HFFc6 (cell line): ENCODE data around the gene LMO3. TPM values are rescaled to one million over a fixed set of nuclear protein-coding genes. Genes with fewer than 3 reads are reported as not detected.
A peak's percentile ranks its signal among the peaks of the same experiment; 100 is the strongest.

Source experiments
- DNase-seq: peaks from one replicate; pipeline ENCODE4 v3.0.0-alpha.2; 2018
- H3K27ac Mint-ChIP-seq: 2 replicates; pipeline ENCODE4 v1.8.0; 2020; ENCODE audit warnings: mild to moderate bottlenecking, mixed read lengths
- H3K27me3 Mint-ChIP-seq: 2 replicates; pipeline ENCODE4 v1.8.0; 2021; ENCODE audit warnings: mild to moderate bottlenecking, moderate library complexity, mixed read lengths; ENCODE audit not compliant: insufficient read depth
- H3K36me3 Mint-ChIP-seq: 2 replicates; pipeline ENCODE4 v1.8.0; 2021; ENCODE audit warnings: low read depth, mixed read lengths
- H3K4me1 Mint-ChIP-seq: 2 replicates; pipeline ENCODE4 v1.8.0; 2020; ENCODE audit warnings: low read depth, mixed read lengths
- H3K4me3 Mint-ChIP-seq: 2 replicates; pipeline ENCODE4 v1.8.0; 2020; ENCODE audit warnings: mild to moderate bottlenecking, moderate library complexity, mixed read lengths
- H3K9me3 Mint-ChIP-seq: 2 replicates; pipeline ENCODE4 v1.8.0; 2020; ENCODE audit warnings: mild to moderate bottlenecking, mixed read lengths
- CTCF ChIP-seq: fragments of 200-600 bp; sonication (generic); IDR thresholded peaks from 2 replicates; pipeline ENCODE4 v1.5.0; 2021; ENCODE audit warnings: antibody characterized with exemption, mild to moderate bottlenecking
- total RNA-seq, 6 experiments: library from RNA; stranded (reverse); fragmentation: NEBNext Ultra II Directional; extraction: Animal tissue kit (Norgen Biotek cat#: 25700); gene quantifications; 2 replicates in 1 of 6; 3 replicates in 5 of 6; pipeline ENCODE4 v1.2.3, GENCODE V29; 2021

LMO3 gene
- total RNA-seq, 6 experiments from 2014 or later, result 0.12 to 0.60 (median 0.34) TPM

GRCh38 chr12:16581416-16581815 lies 24.5 kb downstream of the LMO3 start:
- peak; percentile 32 for DNase-seq
- no peaks in the 10 kb centered on the region for H3K27me3 Mint-ChIP-seq
- no peak overlapping the region for H3K27ac Mint-ChIP-seq
- H3K4me1 Mint-ChIP-seq, result peaks cover 40% of the 10 kb centered on the region
- H3K36me3 Mint-ChIP-seq, result no peaks in the 10 kb centered on the region
- no peak overlapping the region for H3K4me3 Mint-ChIP-seq
- no peaks in the 10 kb centered on the region for H3K9me3 Mint-ChIP-seq
- no peak for TF ChIP-seq CTCF

GRCh38 chr12:16579041-16579440 lies 26.9 kb downstream of the LMO3 start:
- no peak overlapping the region for H3K27ac Mint-ChIP-seq
- H3K9me3 Mint-ChIP-seq, result no peaks in the 10 kb centered on the region
- no peaks in the 10 kb centered on the region for H3K36me3 Mint-ChIP-seq
- peaks cover 20% of the 10 kb centered on the region for H3K4me1 Mint-ChIP-seq
- no peak for TF ChIP-seq CTCF
- no peak for DNase-seq
- H3K27me3 Mint-ChIP-seq, result no peaks in the 10 kb centered on the region
- no peak overlapping the region for H3K4me3 Mint-ChIP-seq

- Mint-ChIP-seq H3K4me1 (peaks cover 6% of the 10 kb centered on the region), H3K4me3 (no peak overlapping the region), H3K9me3 (no peaks in the 10 kb centered on the region), H3K36me3 (no peaks in the 10 kb centered on the region), H3K27me3 (no peaks in the 10 kb centered on the region; the same call in 1 of the 2 replicates), H3K27ac (no peak overlapping the region)
- TF ChIP-seq CTCF, result no peak
- DNase-seq, result no peak
Measured at GRCh38 chr12:16573398-16574077, 32.4 kb downstream of the LMO3 start.

- no peak overlapping the region for H3K27ac Mint-ChIP-seq
- no peaks in the 10 kb centered on the region; the same call in 1 of the 2 replicates for H3K27me3 Mint-ChIP-seq
- no peaks in the 10 kb centered on the region for H3K9me3 Mint-ChIP-seq
- H3K4me1 Mint-ChIP-seq, result peaks cover 7% of the 10 kb centered on the region
- H3K36me3 Mint-ChIP-seq, result no peaks in the 10 kb centered on the region
- DNase-seq, result no peak
- no peak for TF ChIP-seq CTCF
- no peak overlapping the region for H3K4me3 Mint-ChIP-seq
Measured at GRCh38 chr12:16568873-16569272, 37.1 kb downstream of the LMO3 start.

- Mint-ChIP-seq H3K9me3 (no peaks in the 10 kb centered on the region), H3K4me1 (peaks cover 7% of the 10 kb centered on the region), H3K36me3 (no peaks in the 10 kb centered on the region), H3K27me3 (no peaks in the 10 kb centered on the region), H3K27ac (no peak overlapping the region), H3K4me3 (no peak overlapping the region)
- TF ChIP-seq CTCF, result no peak
- DNase-seq, result no peak
Measured at GRCh38 chr12:16564675-16565074, 41.3 kb downstream of the LMO3 start.
